ENCODE measurements around the gene LRRC19. TPM values are rescaled to one million over a fixed set of nuclear protein-coding genes. Genes with fewer than 3 reads are reported as not detected.

Gene LRRC19
- total RNA-seq, 2 experiments from 2014 or later, result not detected

DNA sequence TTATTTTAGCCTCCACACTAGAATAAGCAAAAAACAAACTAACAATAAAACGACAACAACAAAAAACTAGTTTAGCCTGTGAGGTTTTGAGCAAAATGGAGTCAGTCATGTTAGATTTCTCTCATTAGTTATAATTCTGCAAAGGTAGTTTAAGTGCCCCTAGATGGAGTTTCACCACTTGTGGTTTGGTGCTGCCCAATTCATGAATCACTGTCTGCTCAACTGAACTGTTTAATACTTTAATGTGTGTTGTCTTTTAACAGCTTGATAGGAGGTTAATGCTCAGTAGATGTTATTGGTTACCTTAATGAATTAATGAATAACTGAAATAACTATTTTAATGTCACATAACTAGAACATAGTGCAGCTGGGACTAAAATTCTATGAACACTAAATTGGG lies 55.0 kb downstream of the LRRC19 start:
- no peaks in the 10 kb centered on the region for H3K9me3 Mint-ChIP-seq (ENCODE audit: low read depth)
- H3K27me3 Mint-ChIP-seq, result no peaks in the 10 kb centered on the region
- peaks cover 7% of the 10 kb centered on the region for H3K36me3 Mint-ChIP-seq
- CTCF ChIA-PET, result no interaction called here
- H3K4me1 Mint-ChIP-seq, result peaks cover 54% of the 10 kb centered on the region
- no peak for DNase-seq
- ATAC-seq, result no peak
- H3K27ac Mint-ChIP-seq, result no peak overlapping the region
- H3K4me3 Mint-ChIP-seq, result no peak overlapping the region

- no peak overlapping the region for H3K4me3 Mint-ChIP-seq
- no peak for DNase-seq
- no peak for ATAC-seq
- H3K9me3 Mint-ChIP-seq (ENCODE audit: low read depth), result no peaks in the 10 kb centered on the region
- H3K27ac Mint-ChIP-seq, result no peak overlapping the region
- H3K4me1 Mint-ChIP-seq, result peaks cover 54% of the 10 kb centered on the region
- no peaks in the 10 kb centered on the region for H3K27me3 Mint-ChIP-seq
- peaks cover 9% of the 10 kb centered on the region for H3K36me3 Mint-ChIP-seq
- CTCF ChIA-PET, result no interaction called here
Observed at GRCh38 chr9:26949637-26950069, 55.8 kb downstream of the LRRC19 start.

DNA sequence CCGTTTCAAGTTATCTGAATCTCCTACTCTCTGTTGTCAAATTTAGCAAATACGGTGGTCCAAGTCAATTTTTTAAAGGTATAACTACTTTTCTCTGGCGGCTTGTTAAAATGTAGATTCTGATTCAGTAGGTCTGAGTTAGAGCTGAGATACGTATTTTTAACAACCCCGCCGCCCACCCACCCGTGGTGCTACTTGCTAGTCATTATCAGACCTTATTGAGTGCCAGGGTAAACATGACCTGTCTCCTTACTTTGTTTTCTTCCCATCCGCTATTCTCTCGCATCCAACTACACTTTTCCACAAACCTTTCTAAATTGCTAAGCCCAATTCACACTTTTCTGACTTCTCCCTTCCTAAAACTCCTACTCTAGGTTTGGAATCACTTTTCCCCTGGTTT lies 57.7 kb downstream of the LRRC19 start:
- DNase-seq (peak; percentile 48), ATAC-seq (no peak)
- H3K27me3 Mint-ChIP-seq, result no peaks in the 10 kb centered on the region
- H3K4me3 Mint-ChIP-seq, result peak overlapping the region; percentile 79
- H3K36me3 Mint-ChIP-seq, result peaks cover 23% of the 10 kb centered on the region
- CTCF ChIA-PET, result interaction anchor here (0.8 to 1.8 kb wide), 4 partner anchors 8 to 56 kb away, joined by 3 to 6 read pairs (median 4); partner anchors contain the start of genes CAAP1 and IFT74
- peak overlapping the region; percentile 99 for H3K27ac Mint-ChIP-seq
- no peaks in the 10 kb centered on the region for H3K9me3 Mint-ChIP-seq (ENCODE audit: low read depth)
- H3K4me1 Mint-ChIP-seq, result peaks cover 57% of the 10 kb centered on the region

- no peaks in the 10 kb centered on the region for H3K27me3 Mint-ChIP-seq
- peak within 1 kb of the TSS; percentile 79 for H3K4me3 Mint-ChIP-seq
- no peaks in the 10 kb centered on the region for H3K9me3 Mint-ChIP-seq (ENCODE audit: low read depth)
- peaks cover 58% of the 10 kb centered on the region for H3K4me1 Mint-ChIP-seq
- CTCF ChIA-PET, result interaction anchor here (0.8 to 1.8 kb wide), 4 partner anchors 9 to 55 kb away, joined by 3 to 6 read pairs (median 4); partner anchors contain the start of genes CAAP1 and IFT74
- peak; percentile 92 for DNase-seq
- peak within 1 kb of the TSS; percentile 99 for H3K27ac Mint-ChIP-seq
- peaks cover 27% of the 10 kb centered on the region for H3K36me3 Mint-ChIP-seq
- ATAC-seq, result peak; percentile 97
Observed at GRCh38 chr9:26946753-26947727, 58.4 kb downstream of the LRRC19 start, which contains the start of gene PLAA. TSS of gene PLAA (minus strand) at chr9:26947242. CDS start at chr9:26947045, 197 bp downstream.

DNA sequence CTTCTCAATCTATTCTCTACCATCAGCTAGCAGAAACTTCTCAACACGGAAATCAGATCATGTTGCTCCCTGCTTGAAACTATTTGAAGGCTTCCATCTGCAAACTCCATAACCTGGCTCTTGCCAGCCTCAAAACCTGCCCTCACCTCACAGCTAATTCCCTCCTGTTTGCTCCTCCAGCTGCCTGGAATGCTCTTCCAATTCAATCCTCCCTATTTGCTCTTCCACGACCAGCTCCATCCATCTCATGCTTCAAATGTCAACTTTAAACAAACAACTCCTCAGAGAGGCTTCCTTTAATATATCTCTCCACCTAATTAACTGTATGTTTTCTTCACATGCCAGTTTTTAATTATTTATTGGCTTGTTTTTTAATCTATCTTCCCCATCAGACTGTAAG lies 59.9 kb downstream of the LRRC19 start:
- H3K27me3 Mint-ChIP-seq, result no peaks in the 10 kb centered on the region
- H3K9me3 Mint-ChIP-seq (ENCODE audit: low read depth), result no peaks in the 10 kb centered on the region
- peaks cover 68% of the 10 kb centered on the region for H3K4me1 Mint-ChIP-seq
- H3K36me3 Mint-ChIP-seq, result peaks cover 33% of the 10 kb centered on the region
- H3K27ac Mint-ChIP-seq, result peak overlapping the region; percentile 99
- ATAC-seq (no peak), DNase-seq (no peak)
- CTCF ChIA-PET, result interaction anchor here (0.6 to 2.1 kb wide), 3 partner anchors 9 to 328 kb away, joined by 3 to 6 read pairs (median 5); partner anchors contain the start of gene IFT74
- peak overlapping the region; percentile 79 for H3K4me3 Mint-ChIP-seq

Other genes with a start within 250 kb of the LRRC19 start
- gene CAAP1, start 112.9 kb downstream of the LRRC19 start, total RNA-seq, result 10 to 100 TPM; 18.0 to 18.1 TPM
- 10 to 100 TPM; 36.4 to 44.1 TPM for gene PLAA, start 58.4 kb downstream of the LRRC19 start, total RNA-seq
- 10 to 100 TPM; 11.8 to 12.1 TPM for gene IFT74, start 49.3 kb downstream of the LRRC19 start, total RNA-seq
- not detected for gene TEK, start 103.6 kb upstream of the LRRC19 start, total RNA-seq